HPDE6-E6E7 (cell line): ENCODE measurements around the gene NPIPB9.
"Not testable (repeated sequence)": the region's sequence is repeated elsewhere in the genome, so short reads cannot be mapped to it uniquely, and the experiment has no call there.

ENCODE experiments used
- DNase-seq: peaks from one replicate; pipeline ENCODE4 v3.0.0; 2011; ENCODE audit warnings: missing footprints; ENCODE audit errors: extremely low spot score

The NPIPB9 gene

DNA sequence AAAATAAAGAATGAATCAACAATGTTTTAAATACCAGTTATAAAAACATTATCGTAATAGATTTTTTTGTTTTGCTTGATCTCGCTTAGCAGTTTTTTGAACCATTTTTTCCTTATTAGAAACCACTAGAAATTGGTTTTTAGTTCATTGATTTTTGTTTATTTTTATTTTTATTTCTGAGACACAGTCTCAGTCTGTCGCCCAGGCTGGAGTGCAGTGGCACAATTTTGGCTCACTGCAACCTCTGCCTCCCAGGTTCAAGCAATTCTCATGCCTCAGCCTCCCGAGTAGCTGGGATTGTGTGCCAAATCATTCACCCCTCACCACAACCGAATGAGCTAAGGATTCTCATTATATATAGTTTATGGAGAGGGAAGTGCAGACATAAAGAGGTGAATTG lies at the start of gene NPIPB9:
Gene NPIPB9 (plus strand): TSS at position 301 of the 400 bp plus-strand sequence.
- DNase-seq, result not testable (repeated sequence)

DNA sequence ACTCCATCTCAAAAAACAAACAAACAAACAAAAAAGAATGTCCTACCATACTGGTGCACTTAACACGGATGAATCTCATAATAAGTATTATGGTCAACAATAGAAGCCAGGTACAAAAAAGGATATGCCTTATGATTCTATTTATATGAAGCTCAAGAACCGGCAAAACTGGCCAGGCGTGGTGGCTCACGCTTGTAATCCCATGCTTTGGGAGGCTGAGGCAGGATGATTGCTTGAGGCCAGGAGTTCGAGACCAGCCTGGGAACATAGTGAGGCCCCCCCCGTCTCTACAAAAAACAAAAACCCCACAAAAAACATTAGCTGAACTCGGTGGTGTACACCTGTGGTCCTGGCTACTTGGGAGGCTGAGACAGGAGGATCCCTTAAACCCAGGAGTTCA lies 47.3 kb upstream of the NPIPB9 start:
- DNase-seq, result not testable (repeated sequence)

GRCh38 chr16:28711220-28712083 lies 40.1 kb upstream of the NPIPB9 start, which contains the start of gene EIF3C:
TSS of gene EIF3C (plus strand) at chr16:28711464. CDS start at chr16:28711687, 223 bp downstream.
- DNase-seq, result not testable (repeated sequence)

DNA sequence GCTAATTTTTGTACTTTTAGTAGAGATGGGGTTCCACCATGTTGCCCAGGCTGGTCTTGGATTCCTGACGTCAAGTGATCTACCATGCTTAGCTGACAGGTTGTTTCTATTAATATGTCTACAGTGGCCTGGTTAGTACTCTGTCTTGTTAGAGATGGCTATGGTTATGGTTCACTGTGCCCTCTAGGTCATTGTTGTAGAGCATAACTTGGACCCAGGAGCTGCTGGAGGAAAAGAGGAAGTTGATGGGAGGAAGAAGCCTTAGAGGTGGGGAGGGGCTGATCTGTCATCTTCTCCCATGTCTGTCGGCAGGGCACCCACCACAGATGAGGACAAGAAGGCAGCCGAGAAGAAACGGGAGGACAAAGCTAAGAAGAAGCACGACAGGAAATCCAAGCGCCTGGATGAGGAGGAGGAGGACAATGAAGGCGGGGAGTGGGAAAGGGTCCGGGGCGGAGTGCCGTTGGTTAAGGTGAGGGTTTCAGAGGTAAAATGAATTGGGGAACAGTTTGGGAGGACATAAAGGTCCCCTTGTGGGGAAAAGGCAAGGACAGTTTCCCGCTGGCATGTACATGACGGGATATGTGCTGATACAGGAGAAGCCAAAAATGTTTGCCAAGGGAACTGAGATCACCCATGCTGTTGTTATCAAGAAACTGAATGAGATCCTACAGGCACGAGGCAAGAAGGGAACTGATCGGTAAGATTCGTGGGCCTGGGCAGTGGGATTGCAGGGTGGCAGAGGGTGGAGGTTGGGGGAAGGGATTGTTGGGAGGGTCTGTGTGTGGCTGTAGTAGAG lies 28.5 kb upstream of the NPIPB9 start:
- not testable (repeated sequence) for DNase-seq

- not testable (repeated sequence) for DNase-seq
Measured at GRCh38 chr16:28731253-28731652, 20.3 kb upstream of the NPIPB9 start.

DNA sequence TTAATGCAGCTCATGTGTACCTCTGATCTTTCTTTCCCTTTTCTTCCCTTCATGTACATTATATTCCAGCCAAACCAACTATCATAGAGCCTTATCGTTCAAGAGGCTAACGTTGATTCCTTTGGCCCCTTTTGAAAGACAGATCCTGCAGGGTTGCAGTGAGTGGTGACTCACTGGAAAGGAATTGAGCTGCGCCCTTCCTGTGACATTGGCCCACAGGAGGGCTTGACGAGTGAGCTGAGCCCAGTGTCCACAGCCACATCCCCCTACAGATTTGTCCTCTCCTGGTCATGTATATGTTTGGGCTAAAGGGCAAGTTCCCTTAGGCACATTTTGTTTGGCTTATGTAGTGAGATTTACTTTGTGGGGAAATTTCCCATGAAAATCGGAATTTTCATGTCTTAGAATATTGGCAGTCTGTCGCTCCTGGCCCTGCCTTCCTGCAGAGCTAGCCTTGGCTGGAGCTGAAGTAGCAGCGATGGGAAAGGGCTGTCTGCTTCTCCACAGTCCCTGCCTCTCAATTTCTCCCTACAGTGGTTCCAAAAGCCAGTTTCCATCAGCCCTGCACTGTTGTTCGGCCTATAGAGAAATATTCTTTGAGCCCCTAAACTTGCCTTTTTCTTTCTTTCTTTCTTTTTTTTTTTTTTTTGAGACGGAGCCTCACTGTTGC lies 19.0 kb upstream of the NPIPB9 start:
- not testable (repeated sequence) for DNase-seq

DNA sequence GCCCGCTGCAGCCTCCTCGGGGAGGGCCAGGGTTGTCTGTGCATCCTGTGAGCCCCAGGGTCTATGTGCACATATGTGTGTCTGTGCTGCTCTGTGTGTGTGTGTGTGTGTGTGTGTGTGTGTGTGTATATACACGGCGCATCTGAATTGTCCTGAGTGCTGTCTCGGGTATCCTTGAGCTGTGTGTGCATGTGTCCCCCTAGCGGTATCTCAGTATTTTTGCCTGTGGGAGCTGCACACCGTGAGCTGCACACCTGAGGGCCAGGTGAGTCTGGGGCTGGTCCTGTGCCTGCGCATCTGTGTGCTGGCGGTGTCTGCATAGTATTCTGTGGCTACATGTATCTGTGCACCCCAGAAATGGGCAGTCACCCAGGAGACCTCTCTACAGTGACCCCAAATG lies 11.8 kb upstream of the NPIPB9 start:
- not testable (repeated sequence) for DNase-seq

DNA sequence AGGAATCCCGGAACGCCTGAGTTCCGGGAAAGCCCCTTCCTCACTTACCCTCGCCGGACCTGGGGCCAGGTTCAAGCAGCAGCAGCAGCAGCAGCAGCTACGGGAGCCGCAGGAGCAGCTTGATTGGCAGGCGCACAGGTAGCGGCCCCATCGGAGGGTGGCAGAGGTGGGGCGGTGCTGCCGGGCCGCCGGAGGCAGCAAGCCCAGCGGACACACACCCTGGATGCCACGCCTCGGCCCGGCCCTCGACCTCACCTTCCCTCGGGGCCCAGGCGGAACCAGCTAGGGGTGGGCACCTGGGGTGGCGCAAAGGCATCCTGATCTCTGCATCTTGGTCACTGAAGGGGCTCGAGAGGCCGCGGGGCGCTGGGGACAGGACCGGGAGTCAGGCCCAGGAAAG lies 11.0 kb upstream of the NPIPB9 start:
- not testable (repeated sequence) for DNase-seq

DNA sequence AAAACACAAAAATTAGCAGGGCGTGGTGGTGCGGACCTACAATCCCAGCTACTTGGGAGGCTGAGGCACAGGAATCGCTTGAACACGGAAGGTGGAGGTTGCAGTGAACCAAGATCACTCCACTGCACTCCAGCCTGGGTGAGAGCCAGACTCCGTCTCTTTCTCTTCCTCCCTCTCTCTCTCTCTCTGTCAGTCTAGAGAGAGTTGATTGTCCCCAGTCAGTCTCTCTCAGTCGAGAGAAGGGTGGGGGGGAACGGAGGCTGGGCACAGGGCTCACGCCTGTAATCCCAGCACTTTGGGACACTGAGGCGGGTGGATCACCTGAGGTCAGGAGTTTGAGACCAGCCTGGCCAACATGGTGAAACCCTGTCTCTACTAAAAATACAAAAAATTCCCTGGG lies 10.3 kb upstream of the NPIPB9 start:
- not testable (repeated sequence) for DNase-seq

GRCh38 chr16:28746618-28747350 lies 4.8 kb upstream of the NPIPB9 start:
- not testable (repeated sequence) for DNase-seq

GRCh38 chr16:28749997-28750465 lies 1.6 kb upstream of the NPIPB9 start:
- DNase-seq, result not testable (repeated sequence)

GRCh38 chr16:28750469-28751067 lies 1.0 kb upstream of the NPIPB9 start:
- DNase-seq, result not testable (repeated sequence)

GRCh38 chr16:28781697-28782096 lies 30.1 kb downstream of the NPIPB9 start:
- DNase-seq, result not testable (repeated sequence)

GRCh38 chr16:28782357-28782756 lies 30.8 kb downstream of the NPIPB9 start:
- not testable (repeated sequence) for DNase-seq

- not testable (repeated sequence) for DNase-seq
Measured at GRCh38 chr16:28802235-28803019, 50.8 kb downstream of the NPIPB9 start.

DNA sequence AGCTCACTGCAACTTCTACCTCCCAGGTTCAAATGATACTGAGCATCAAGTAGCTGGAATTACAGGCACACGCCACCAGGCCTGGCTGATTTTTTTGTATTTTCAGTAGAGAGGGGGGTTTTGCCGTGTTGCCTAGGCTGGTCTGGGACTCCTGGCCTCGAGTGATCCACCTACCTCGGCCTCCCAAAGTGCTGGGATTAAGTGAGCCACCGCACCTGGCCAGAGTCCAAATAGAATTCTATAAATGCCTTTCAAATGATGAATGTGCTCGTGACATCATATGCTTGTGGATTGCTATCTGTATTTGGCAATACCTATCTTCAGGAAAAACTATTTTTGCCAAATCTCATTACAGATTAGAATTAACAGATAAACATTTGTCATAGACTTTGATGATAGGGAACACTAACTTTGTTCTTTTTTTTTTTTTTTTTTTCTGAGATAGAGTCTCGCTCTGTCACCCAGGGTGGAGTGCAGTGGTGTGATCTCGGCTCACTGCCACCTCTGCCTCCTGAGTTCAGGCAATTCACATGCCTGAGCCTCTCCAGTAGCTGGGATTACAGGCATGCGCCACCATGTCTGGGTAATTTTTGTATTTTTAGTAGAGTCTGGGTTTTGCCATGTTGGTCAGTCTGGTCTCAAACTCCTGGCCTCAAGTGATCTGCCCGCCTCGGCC lies 56.0 kb downstream of the NPIPB9 start:
- not testable (repeated sequence) for DNase-seq

DNA sequence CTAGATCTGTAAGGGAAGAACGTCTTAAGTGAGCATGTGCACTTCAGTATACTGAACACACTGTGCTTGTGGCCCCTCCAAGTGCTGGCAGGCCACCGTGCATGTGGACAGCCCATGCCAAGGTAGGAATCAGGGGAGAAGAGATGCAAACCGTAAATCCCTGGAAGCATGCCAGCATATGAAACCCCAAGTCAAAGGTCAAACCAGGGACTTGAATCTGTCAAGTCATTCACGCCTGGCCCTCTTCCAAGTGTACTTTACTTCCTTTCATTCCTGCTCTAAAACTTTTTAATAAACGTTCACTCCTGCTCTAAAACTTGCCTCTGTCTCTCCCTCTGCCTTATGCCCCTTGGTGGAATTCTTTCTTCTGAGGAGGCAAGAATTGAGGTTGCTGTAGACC lies 68.4 kb downstream of the NPIPB9 start:
- no peak for DNase-seq

- DNase-seq, result not testable (repeated sequence)
Measured at GRCh38 chr16:28820546-28820945, 69.0 kb downstream of the NPIPB9 start.

GRCh38 chr16:28821874-28822519 lies 70.4 kb downstream of the NPIPB9 start:
- no peak for DNase-seq
